PC-3 (cell line): ENCODE data around the gene DMBX1. TPM values are rescaled to one million over a fixed set of nuclear protein-coding genes. Genes with fewer than 3 reads are reported as not detected.

Source experiments
- ATAC-seq: fragments of 200-7000 bp; cut with Tn5 transposase; 2 replicates; pipeline ENCODE4 v1.9.1; 2020; ENCODE audit warnings: mild to moderate bottlenecking, moderate library complexity
- BruUV-seq: library from RNA; stranded (reverse); fragments of 400-500 nt; replicated peaks from 2 replicates; lab custom pipeline; 2021; lab: Mats Ljungman, UMichigan
- CTCF ChIA-PET: fragments of 300-600 bp; sonication (Branson Sonifier 250); formaldehyde crosslinking; loops from one replicate; lab custom pipeline; 2022; ENCODE audit warnings: antibody characterized with exemption; lab: Charles Lee
- POLR2A ChIA-PET: fragments of 300-600 bp; sonication (Branson Sonifier 250); formaldehyde crosslinking; loops from one replicate; lab custom pipeline; 2022; ENCODE audit warnings: antibody characterized with exemption; ENCODE audit not compliant: unreplicated experiment; lab: Charles Lee
- DNase-seq: peaks from one replicate; pipeline ENCODE4 v3.0.0-alpha.2; 2015
- H2AFZ ChIP-seq: fragments of 300-600 bp; sonication (generic); 2 replicates; pipeline ENCODE4 v1.6.0; 2016; ENCODE audit warnings: antibody characterized with exemption, low read length
- H3F3A ChIP-seq: fragments of 300-600 bp; sonication (generic); one replicate; pipeline ENCODE4 v1.6.0; 2017; ENCODE audit warnings: antibody characterized with exemption, low read length, control low read depth, mild to moderate bottlenecking; ENCODE audit not compliant: unreplicated experiment
- H3K27ac ChIP-seq: fragments of 300-600 bp; sonication (generic); 2 replicates; pipeline ENCODE4 v1.5.1; 2016; ENCODE audit warnings: mild to moderate bottlenecking, low read length
- H3K27me3 ChIP-seq: fragments of 300-600 bp; sonication (generic); 2 replicates; pipeline ENCODE4 v1.6.1; 2016; ENCODE audit warnings: low read length, mixed read lengths
- H3K36me3 ChIP-seq: fragments of 300-600 bp; sonication (generic); 2 replicates; pipeline ENCODE4 v1.6.1; 2016; ENCODE audit warnings: low read depth, mixed run types, low read length, mixed read lengths
- H3K4me1 ChIP-seq: fragments of 300-600 bp; sonication (generic); 2 replicates; pipeline ENCODE4 v1.5.1; 2016; ENCODE audit warnings: low read length; ENCODE audit not compliant: insufficient read depth
- H3K4me2 ChIP-seq: fragments of 300-600 bp; sonication (generic); 2 replicates; pipeline ENCODE4 v1.6.0; 2016; ENCODE audit warnings: low read length
- H3K4me3 ChIP-seq: fragments of 300-600 bp; sonication (generic); 2 replicates; pipeline ENCODE4 v1.5.1; 2016; ENCODE audit warnings: mild to moderate bottlenecking, low read length, mixed read lengths
- H3K79me2 ChIP-seq: fragments of 300-600 bp; sonication (generic); 2 replicates; pipeline ENCODE4 v1.6.1; 2017; ENCODE audit warnings: low read length, mixed read lengths
- H3K9ac ChIP-seq: fragments of 300-600 bp; sonication (generic); 2 replicates; pipeline ENCODE4 v1.6.0; 2016; ENCODE audit warnings: mild to moderate bottlenecking, low read length
- H3K9me2 ChIP-seq: fragments of 300-600 bp; sonication (generic); replicated peaks from 2 replicates; pipeline ENCODE4 v1.6.1; 2016; ENCODE audit warnings: mixed run types, low read length, mixed read lengths
- H3K9me3 ChIP-seq: fragments of 300-600 bp; sonication (generic); 2 replicates; pipeline ENCODE4 v1.6.1; 2016; ENCODE audit warnings: low read length, mixed read lengths
- H4K20me1 ChIP-seq: fragments of 300-600 bp; sonication (generic); 2 replicates; pipeline ENCODE4 v1.6.1; 2016; ENCODE audit warnings: low read length, mixed read lengths
- EZH2 ChIP-seq: fragments of 300-600 bp; sonication (generic); IDR thresholded peaks from one replicate; pipeline ENCODE4 v1.6.1; 2017; ENCODE audit warnings: antibody characterized with exemption, mild to moderate bottlenecking, low read length; ENCODE audit not compliant: unreplicated experiment
- EZH2phosphoT487 ChIP-seq: fragments of 300-600 bp; sonication (generic); IDR thresholded peaks from 2 replicates; pipeline ENCODE4 v1.6.1; 2018; ENCODE audit warnings: mild to moderate bottlenecking, antibody characterized with exemption, low read length, borderline replicate concordance
- intact Hi-C: fragments of 100-400 bp; cut with micrococcal nuclease; formaldehyde crosslinking; loops from 2 replicates; pipeline ENCODE4 v1.9.0; 2023
- total RNA-seq: library from RNA; depleted of rRNA; stranded (reverse); fragments of >200 nt; gene quantifications from 2 replicates; pipeline ENCODE4 v1.2.3, GENCODE V29; 2014
- TF ChIP-seq, protein P1 (sequence below): fragments of 300-600 bp; sonication (generic); conservative IDR thresholded peaks from 2 replicates; pipeline ENCODE4 v1.5.1; 2017; ENCODE audit warnings: antibody characterized with exemption, low read depth, mild to moderate bottlenecking, low read length

DMBX1 gene
- total RNA-seq, 1 experiment from 2014 or later, result 2.4 TPM

DNA sequence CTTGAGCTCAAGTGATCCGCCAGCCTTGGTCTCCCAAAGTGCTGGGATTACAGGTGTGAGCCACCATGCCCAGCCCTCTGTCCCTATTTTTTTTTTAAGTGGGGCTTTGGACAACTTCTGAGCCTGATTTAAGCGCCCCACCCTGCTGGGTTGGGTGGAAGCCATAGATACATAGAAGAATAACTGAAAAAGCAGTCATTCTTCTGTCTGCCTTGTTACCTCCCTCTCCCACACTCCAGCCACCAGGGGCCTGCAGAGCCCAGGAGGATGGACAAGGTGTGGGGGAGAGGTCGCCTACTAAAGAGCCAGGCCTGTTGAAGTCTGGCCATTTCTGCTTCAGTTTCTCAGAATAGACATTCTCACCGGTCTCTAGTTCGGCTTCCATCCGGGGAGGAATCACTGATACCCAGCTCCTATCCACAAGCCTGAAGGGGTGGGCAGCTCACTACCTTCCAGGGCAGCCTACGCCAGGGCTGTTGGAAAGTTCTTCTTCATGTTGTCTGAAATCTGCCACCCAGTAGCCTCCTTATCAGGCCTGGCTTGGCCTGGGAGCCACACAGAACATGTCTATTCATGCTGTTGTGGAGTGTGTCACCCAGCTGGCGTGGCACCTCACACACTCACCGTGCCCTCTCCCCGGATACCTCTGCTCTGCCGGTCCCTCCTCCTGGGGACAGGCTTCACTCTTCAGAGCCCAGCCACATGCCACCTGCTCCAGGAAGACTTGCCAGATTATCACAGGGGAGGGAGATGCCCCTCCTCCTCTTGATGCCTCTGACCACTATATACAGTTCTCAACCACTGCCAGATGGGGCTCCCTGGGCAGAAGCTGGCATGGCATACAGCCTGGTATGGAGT, 34.1 kb downstream of the DMBX1 start:
- Histone ChIP-seq H2AFZ (no peak overlapping the region), H3K27me3 (no peaks in the 10 kb centered on the region), H3F3A (no peaks in the 10 kb centered on the region), H3K27ac (no peak overlapping the region), H3K4me1 (peaks cover 42% of the 10 kb centered on the region), H3K36me3 (no peaks in the 10 kb centered on the region), H4K20me1 (no peaks in the 10 kb centered on the region), H3K4me3 (no peak overlapping the region), H3K9ac (no peak overlapping the region), H3K4me2 (no peak overlapping the region), H3K9me2 (no peaks in the 10 kb centered on the region), H3K9me3 (no peaks in the 10 kb centered on the region), H3K79me2 (no peaks in the 10 kb centered on the region)
- CTCF ChIA-PET, result no interaction called here
- DNase-seq (no peak), ATAC-seq (no peak)
- POLR2A ChIA-PET, result no interaction called here
- TF ChIP-seq, protein P1, sequence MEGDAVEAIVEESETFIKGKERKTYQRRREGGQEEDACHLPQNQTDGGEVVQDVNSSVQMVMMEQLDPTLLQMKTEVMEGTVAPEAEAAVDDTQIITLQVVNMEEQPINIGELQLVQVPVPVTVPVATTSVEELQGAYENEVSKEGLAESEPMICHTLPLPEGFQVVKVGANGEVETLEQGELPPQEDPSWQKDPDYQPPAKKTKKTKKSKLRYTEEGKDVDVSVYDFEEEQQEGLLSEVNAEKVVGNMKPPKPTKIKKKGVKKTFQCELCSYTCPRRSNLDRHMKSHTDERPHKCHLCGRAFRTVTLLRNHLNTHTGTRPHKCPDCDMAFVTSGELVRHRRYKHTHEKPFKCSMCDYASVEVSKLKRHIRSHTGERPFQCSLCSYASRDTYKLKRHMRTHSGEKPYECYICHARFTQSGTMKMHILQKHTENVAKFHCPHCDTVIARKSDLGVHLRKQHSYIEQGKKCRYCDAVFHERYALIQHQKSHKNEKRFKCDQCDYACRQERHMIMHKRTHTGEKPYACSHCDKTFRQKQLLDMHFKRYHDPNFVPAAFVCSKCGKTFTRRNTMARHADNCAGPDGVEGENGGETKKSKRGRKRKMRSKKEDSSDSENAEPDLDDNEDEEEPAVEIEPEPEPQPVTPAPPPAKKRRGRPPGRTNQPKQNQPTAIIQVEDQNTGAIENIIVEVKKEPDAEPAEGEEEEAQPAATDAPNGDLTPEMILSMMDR, result no peak
- no peak for TF ChIP-seq EZH2phosphoT487
- no peak for TF ChIP-seq EZH2
- BruUV-seq, result no TSS peak
- intact Hi-C loops, result no loop called here

DNA sequence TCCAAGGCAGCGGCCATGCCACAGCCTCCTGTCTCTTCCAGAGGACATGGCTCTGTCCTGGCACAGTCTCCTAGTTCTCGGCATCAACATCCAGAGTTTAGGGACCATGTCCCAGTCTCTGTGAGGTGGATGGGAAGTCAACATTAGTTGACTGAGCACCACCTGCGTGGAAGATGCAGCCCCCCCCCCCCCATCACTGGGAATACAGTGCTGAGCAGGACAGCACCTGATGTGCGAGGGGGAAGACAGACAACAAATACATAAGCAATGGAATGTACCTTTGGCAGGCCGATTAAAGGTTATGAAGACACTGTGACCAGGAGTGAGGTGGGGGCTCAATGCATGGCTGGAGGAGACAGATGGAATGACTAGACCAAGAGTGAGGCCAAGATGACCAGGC, 35.2 kb downstream of the DMBX1 start:
- Histone ChIP-seq H2AFZ (no peak overlapping the region), H3K9me3 (no peaks in the 10 kb centered on the region), H3K79me2 (no peaks in the 10 kb centered on the region), H3K36me3 (no peaks in the 10 kb centered on the region), H3K4me3 (no peak overlapping the region), H3K9ac (no peak overlapping the region), H4K20me1 (no peaks in the 10 kb centered on the region), H3K27ac (no peak overlapping the region), H3K4me1 (peaks cover 35% of the 10 kb centered on the region), H3F3A (no peaks in the 10 kb centered on the region), H3K9me2 (no peaks in the 10 kb centered on the region), H3K4me2 (no peak overlapping the region), H3K27me3 (no peaks in the 10 kb centered on the region)
- intact Hi-C loops, result no loop called here
- TF ChIP-seq EZH2phosphoT487, result no peak
- TF ChIP-seq, protein P1, result no peak
- no peak for TF ChIP-seq EZH2
- ChIA-PET POLR2A (no interaction called here), CTCF (no interaction called here)
- ATAC-seq (no peak), DNase-seq (no peak)
- BruUV-seq, result no TSS peak

DNA sequence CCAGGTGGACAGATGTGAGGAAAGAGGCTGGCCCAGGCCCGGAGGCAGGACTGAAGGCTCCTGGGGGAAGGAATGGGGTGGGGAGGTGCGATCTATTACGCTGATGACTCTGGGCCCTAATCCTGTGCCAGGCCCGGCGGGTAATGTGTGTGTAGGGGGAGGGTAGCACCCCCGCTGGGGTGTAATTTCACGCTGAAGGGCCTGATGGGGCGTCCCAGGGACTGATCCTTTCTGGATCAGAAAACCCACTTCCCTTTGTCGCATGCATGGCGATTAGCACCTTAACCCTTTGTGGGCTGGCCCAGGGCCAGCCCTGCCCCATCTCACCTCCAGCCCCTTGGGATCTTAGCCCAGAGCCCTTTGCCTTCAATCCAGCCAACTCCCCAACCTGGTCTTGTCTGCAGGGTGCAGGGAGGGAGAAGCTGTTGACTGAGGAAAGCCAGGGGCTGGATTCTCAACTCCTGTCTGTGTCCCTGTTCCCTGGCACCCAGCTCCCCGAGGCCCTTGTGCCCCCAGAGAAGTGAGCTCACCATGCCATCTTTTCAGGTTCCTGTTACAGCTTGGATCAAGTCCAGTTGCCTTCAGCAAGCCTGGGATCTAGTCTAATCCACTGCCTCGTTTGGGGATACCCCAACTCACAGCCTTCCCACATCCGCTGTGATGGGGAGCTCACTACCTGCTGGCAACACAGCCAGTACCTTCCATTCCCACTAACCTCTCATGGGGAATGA, 35.8 kb downstream of the DMBX1 start:
- Histone ChIP-seq H2AFZ (no peak overlapping the region), H3K27ac (no peak overlapping the region), H3K9me3 (no peaks in the 10 kb centered on the region), H4K20me1 (no peaks in the 10 kb centered on the region), H3K9me2 (no peaks in the 10 kb centered on the region), H3K9ac (no peak overlapping the region), H3F3A (no peaks in the 10 kb centered on the region), H3K36me3 (no peaks in the 10 kb centered on the region), H3K4me1 (peaks cover 30% of the 10 kb centered on the region), H3K4me2 (no peak overlapping the region), H3K4me3 (no peak overlapping the region), H3K27me3 (no peaks in the 10 kb centered on the region), H3K79me2 (no peaks in the 10 kb centered on the region)
- ATAC-seq, result no peak
- TF ChIP-seq EZH2 (no peak), EZH2phosphoT487 (no peak)
- TF ChIP-seq, protein P1, result no peak
- intact Hi-C loops, result no loop called here
- ChIA-PET CTCF (interaction anchor here (0.6 kb wide), 1 partner anchor 161 kb away, joined by 8 read pairs; no protein-coding TSS in a partner anchor), POLR2A (no interaction called here)
- BruUV-seq, result no TSS peak
- DNase-seq, result no peak
